Lung (tissue), 12 donors: Measurements from ENCODE around the gene TMEM98. TPM values are rescaled to one million over a fixed set of nuclear protein-coding genes. Genes with fewer than 3 reads are reported as not detected.
"Not testable (repeated sequence)": the region's sequence is repeated elsewhere in the genome, so short reads cannot be mapped to it uniquely, and the experiment has no call there.

Experiments used
- ATAC-seq: fragments of 200-7000 bp; cut with Tn5 transposase; one replicate; pipeline ENCODE4 v1.9.1; 2020; ENCODE audit warnings: moderate number of reproducible peaks; ENCODE audit not compliant: insufficient read depth, low FRiP score
- DNase-seq, 3 donors: peaks; one replicate each; pipeline ENCODE4 v3.0.0-alpha.2; 2013 to 2017
- H3K27ac ChIP-seq, 2 donors: one replicate each; pipeline ENCODE4 v1.5.1; 2013; ENCODE audit warnings: mild to moderate bottlenecking in 2 of 2, moderate library complexity in 2 of 2, control low read depth in 1 of 2, inconsistent platforms in 1 of 2, low read depth in 1 of 2, low read length in 1 of 2
- H3K27me3 ChIP-seq, 3 donors: one replicate each; pipeline ENCODE4 v1.5.1; 2013; ENCODE audit warnings: low read length in 2 of 3; ENCODE audit not compliant: control insufficient read depth in 3 of 3, insufficient read depth in 3 of 3
- H3K36me3 ChIP-seq, 4 donors: one replicate each; pipeline ENCODE4 v1.5.1; 2013; ENCODE audit warnings: low read length in 4 of 4, mild to moderate bottlenecking in 1 of 4, moderate library complexity in 1 of 4; ENCODE audit not compliant: control insufficient read depth in 4 of 4, insufficient read depth in 4 of 4
- H3K4me1 ChIP-seq, 5 donors: one replicate each; pipeline ENCODE4 v1.5.1; 2013; ENCODE audit warnings: low read length in 5 of 5, mild to moderate bottlenecking in 2 of 5, moderate library complexity in 1 of 5; ENCODE audit not compliant: control insufficient read depth in 5 of 5, insufficient read depth in 5 of 5
- H3K4me3 ChIP-seq: one replicate; pipeline ENCODE4 v1.5.1; 2013; ENCODE audit warnings: mild to moderate bottlenecking, control low read depth, moderate library complexity
- H3K9ac ChIP-seq, 2 donors: one replicate each; pipeline ENCODE4 v1.5.1; 2013; ENCODE audit warnings: low read length in 2 of 2, control low read depth in 1 of 2; ENCODE audit not compliant: insufficient read depth in 1 of 2
- H3K9me3 ChIP-seq, 4 donors: one replicate each; pipeline ENCODE4 v1.5.1; 2013; ENCODE audit warnings: low read length in 3 of 4, mild to moderate bottlenecking in 1 of 4, moderate library complexity in 1 of 4; ENCODE audit not compliant: control insufficient read depth in 4 of 4, insufficient read depth in 3 of 4
- WGBS, 2 donors: extraction: QIAGEN DNeasy Blood & Tissue Kit; methylation state at CpG; one replicate each; pipeline ENCODE4 v1.1.7; 2013; 5-methylcytosine and 5-hydroxymethylcytosine counted together
- polyA plus RNA-seq, 2 donors: library from polyadenylated mRNA; stranded (reverse); fragments of 200-250 nt; gene quantifications; one replicate each; pipeline ENCODE4 v1.2.1, GENCODE V29; 2013
- total RNA-seq, 2 donors: library from RNA; depleted of rRNA in 1 of 2; stranded (reverse); fragments of >200 nt in 1 of 2; gene quantifications; one replicate each; pipeline ENCODE4 v1.2.1, GENCODE V29; 2014 to 2021
- TF ChIP-seq, protein P1 (sequence below): IDR thresholded peaks from 2 replicates; pipeline ENCODE4 v1.5.1; 2012; ENCODE audit warnings: mild to moderate bottlenecking; ENCODE audit errors: control extremely low read depth, extremely low read depth
- donor health status: control.
- donor health status: control.
- donor health status: Bipolar disorder and iron deficiency.
- donor health status: healthy.
- donor health status: DM: yes; HTN: yes; CAD: no.

TMEM98 gene
- total and polyA plus RNA-seq, 4 donors, result 28.4 to 176 (median 46.3) TPM

DNA sequence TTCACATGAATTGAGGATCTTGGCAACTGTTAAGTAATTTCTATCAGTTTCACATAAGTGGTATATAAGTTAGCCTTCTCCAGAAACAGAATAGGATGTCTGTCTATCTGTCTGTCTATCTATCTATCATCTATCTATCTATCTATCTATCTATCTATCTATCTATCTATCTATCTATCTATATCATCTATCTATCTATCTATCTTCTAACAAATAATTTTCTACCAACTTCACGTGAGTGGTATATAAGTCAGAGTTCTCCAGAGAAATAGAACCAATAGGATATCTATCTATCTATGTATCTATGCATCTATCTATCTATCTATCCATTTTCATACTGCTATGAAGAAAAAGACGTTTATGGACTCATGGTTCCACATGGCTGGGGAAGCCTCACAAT lies 52.3 kb downstream of the TMEM98 start:
- Histone ChIP-seq H3K4me1 (no peaks in the 10 kb centered on the region), H3K36me3 (no peaks in the 10 kb centered on the region), H3K27ac (no peak overlapping the region), H3K27me3 (peaks cover 0 to 4% (median 4%) of the 10 kb centered on the region in 3 donors), H3K9me3 (peaks cover 0 to 11% (median 0%) of the 10 kb centered on the region in 4 donors), H3K9ac (no peak overlapping the region), H3K4me3 (no peak overlapping the region)
- TF ChIP-seq, protein P1, sequence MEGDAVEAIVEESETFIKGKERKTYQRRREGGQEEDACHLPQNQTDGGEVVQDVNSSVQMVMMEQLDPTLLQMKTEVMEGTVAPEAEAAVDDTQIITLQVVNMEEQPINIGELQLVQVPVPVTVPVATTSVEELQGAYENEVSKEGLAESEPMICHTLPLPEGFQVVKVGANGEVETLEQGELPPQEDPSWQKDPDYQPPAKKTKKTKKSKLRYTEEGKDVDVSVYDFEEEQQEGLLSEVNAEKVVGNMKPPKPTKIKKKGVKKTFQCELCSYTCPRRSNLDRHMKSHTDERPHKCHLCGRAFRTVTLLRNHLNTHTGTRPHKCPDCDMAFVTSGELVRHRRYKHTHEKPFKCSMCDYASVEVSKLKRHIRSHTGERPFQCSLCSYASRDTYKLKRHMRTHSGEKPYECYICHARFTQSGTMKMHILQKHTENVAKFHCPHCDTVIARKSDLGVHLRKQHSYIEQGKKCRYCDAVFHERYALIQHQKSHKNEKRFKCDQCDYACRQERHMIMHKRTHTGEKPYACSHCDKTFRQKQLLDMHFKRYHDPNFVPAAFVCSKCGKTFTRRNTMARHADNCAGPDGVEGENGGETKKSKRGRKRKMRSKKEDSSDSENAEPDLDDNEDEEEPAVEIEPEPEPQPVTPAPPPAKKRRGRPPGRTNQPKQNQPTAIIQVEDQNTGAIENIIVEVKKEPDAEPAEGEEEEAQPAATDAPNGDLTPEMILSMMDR, result no peak
- ATAC-seq, result no peak
- WGBS, 2 donors, result 81 to 88% methylated on average over 2 of the region's 2 CpGs
- no peak for DNase-seq

DNA sequence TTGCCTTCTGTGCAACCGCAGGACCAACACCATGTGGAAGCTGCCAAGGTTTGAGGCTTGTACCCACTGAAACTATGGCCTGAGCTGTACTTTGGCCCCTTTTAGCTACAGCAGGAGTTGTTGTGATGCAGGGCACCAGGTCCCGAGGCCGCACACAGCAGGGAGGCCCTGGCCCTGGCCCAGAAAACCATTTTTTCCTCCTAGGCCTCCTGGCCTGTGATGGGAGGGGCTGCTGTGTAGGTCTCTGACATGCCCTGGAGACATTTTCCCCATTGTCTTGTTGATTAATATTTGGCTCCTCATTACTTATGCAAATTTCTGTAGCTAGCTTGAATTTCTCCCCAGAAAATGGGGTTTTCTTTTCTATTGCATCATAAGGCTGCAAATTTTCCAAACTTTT lies 53.7 kb downstream of the TMEM98 start:
- not testable (repeated sequence) for ATAC-seq, H3K4me3 ChIP-seq, H3K36me3 ChIP-seq, H3K4me1 ChIP-seq, H3K27ac ChIP-seq, DNase-seq, H3K9ac ChIP-seq, H3K27me3 ChIP-seq
- 71 to 93% methylated on average over 3 of the region's 3 CpGs for WGBS, 2 donors
- peaks cover 0 to 11% (median 0%) of the 10 kb centered on the region in 4 donors for H3K9me3 ChIP-seq

DNA sequence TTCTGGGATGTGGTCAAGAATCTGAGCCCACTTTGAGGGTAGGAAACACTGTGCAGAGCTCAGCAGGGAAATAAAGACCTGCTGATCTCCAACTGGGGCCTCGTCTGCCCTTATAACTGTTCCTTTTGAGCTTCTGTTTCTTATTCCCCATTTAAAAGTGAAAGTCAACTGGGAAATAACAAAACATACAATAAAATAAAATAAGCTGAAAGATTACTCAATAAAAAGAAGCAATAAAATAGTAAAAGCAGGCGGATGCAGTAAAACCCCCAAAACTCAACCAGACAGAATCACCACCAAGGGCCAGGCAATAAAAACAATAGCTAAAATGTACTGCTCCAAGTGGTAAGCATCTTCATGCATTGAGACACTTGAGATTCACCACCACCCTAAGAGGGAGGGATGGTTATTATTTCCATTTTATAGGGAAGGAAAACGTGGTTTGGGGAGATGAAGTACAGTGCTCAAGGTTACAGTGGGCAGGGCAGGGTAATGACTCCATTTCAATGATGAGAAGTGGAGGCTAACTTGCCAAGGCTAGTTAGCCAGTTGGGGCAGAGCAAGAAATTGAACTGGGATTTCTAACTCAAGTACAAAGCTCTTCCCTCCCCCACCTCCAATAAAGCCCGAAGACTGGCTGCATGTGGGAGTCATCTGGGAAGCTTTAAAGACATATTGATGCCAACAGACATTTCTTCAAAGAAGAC lies 57.2 kb downstream of the TMEM98 start:
- Histone ChIP-seq H3K27me3 (peaks cover 0 to 4% (median 3%) of the 10 kb centered on the region in 3 donors), H3K27ac (no peak overlapping the region), H3K9ac (no peak overlapping the region), H3K4me3 (no peak overlapping the region), H3K9me3 (peaks cover 0 to 18% (median 0%) of the 10 kb centered on the region in 4 donors), H3K36me3 (no peaks in the 10 kb centered on the region), H3K4me1 (no peaks in the 10 kb centered on the region)
- no peak for ATAC-seq
- TF ChIP-seq, protein P1, result no peak
- WGBS, 2 donors, result 84 to 85% methylated on average over 4 of the region's 4 CpGs
- DNase-seq, result no peak

DNA sequence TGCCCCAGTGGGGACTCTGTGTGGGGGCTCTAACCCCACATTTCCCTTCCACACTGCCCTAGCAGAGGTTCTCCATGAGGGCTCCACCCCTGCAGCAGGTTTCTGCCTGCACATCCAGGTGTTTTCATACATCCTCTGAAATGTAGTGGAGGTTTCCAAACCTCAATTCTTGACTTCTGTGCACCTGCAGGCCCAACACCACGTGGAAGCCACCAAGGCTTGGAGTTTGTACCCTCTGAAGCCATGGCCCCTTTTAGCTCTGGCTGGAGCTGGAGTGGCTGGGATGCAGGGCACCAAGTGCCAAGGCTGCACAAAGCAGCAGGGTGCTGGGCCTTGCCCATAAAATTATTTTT lies 59.5 kb downstream of the TMEM98 start:
- H3K36me3 ChIP-seq, H3K27me3 ChIP-seq, H3K9ac ChIP-seq, H3K4me3 ChIP-seq, ATAC-seq, H3K9me3 ChIP-seq, H3K4me1 ChIP-seq, DNase-seq, H3K27ac ChIP-seq: not testable (repeated sequence)
- 30 to 42% methylated on average over 1 of the region's 1 CpG for WGBS, 2 donors

DNA sequence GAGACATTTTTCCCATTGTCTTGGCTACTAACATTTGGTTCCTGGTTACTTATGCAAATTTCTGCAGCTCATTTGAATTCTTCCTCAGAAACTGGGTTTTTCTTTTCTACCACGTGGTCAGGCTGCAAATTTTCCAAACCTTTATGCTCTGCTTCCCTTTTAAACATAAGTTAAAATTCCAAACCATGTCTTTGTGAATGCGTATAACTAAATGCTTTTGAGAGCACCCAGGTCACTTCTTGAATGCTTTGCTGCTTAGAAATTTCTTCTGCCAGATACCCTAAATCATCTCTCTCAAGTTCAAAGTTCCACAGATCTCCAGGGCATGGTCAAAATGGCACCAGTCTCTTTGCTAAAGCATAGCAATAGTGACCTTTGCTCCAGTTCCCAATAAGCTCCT lies 59.9 kb downstream of the TMEM98 start:
- ATAC-seq, H3K9me3 ChIP-seq, H3K9ac ChIP-seq, H3K4me1 ChIP-seq, H3K27me3 ChIP-seq, H3K4me3 ChIP-seq, DNase-seq, H3K27ac ChIP-seq, H3K36me3 ChIP-seq: not testable (repeated sequence)
- WGBS, 2 donors, result 56 to 65% methylated on average over 2 of the region's 2 CpGs
